ENCODE data around the gene CYBA. TPM values are rescaled to one million over a fixed set of nuclear protein-coding genes. Genes with fewer than 3 reads are reported as not detected.
"Not testable (repeated sequence)": the region's sequence is repeated elsewhere in the genome, so short reads cannot be mapped to it uniquely, and the experiment has no call there.

The CYBA gene
- total RNA-seq, 3 donors from 2014 or later (not counting 1 experiment from before 2014, with no cell fraction given): 1,001 to 1,351 (median 1,051) TPM

DNA sequence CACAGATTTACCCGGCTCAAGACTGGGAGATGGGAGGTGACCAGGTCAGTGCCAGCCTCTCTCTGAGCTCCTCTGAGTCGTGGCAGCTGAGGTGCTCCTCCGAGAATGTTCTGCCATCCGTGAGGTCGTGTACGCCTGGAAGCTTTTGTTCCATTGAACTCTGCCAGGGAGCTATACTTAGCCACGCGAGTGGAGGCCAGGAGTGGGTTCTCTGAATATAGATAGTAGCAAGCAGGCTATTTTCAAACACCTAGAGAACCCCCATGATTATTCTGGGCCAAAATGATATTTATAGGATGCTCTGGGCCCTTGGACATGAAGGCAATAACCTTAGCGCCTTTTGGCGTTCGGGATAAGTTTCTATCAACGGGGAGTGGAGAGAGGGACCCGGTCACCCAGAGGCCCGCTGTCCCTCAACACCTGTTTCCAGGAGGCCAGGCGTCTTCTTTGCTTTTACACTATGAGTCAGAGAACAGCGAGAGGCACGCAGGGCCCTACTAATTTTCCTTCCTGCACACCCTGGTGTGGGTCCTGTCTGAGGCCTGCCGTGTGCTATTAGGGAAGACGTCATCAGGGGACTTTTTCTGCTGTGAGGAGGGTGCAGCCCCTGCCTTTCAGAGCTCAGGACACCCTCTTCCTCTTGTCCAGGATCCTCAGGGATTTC lies 23.0 kb upstream of the CYBA start:
- Histone ChIP-seq H3K9me3 (ENCODE audit: control insufficient read depth, insufficient read depth, low read length) (no peaks in the 10 kb centered on the region), H3K36me3 (ENCODE audit: control insufficient read depth, insufficient read depth, low read length) (peaks cover 16% of the 10 kb centered on the region), H3K27ac (ENCODE audit: low read length) (no peak overlapping the region), H3K27me3 (ENCODE audit: control insufficient read depth, insufficient read depth, low read length) (no peaks in the 10 kb centered on the region), H3K4me1 (ENCODE audit: control insufficient read depth, insufficient read depth, low read length) (no peaks in the 10 kb centered on the region), H3K4me3 (ENCODE audit: low read length) (no peak overlapping the region)
- Mint-ChIP-seq H3K36me3 (no peaks in the 10 kb centered on the region), H3K4me3 (no peak overlapping the region), H3K27me3 (ENCODE audit: low read depth in 2 of 2) (no peaks in the 10 kb centered on the region), H3K9me3 (no peaks in the 10 kb centered on the region), H3K27ac (no peak overlapping the region), H3K4me1 (no peaks in the 10 kb centered on the region)
- no peak for ATAC-seq
- DNase-seq: no peak
- intact Hi-C loops (cut with micrococcal nuclease): no loop called here
- whole genome bisulfite sequencing (ENCODE audit: insufficient coverage): 88% methylated on average over 19 of the region's 19 CpGs
- TF ChIP-seq, protein P1, sequence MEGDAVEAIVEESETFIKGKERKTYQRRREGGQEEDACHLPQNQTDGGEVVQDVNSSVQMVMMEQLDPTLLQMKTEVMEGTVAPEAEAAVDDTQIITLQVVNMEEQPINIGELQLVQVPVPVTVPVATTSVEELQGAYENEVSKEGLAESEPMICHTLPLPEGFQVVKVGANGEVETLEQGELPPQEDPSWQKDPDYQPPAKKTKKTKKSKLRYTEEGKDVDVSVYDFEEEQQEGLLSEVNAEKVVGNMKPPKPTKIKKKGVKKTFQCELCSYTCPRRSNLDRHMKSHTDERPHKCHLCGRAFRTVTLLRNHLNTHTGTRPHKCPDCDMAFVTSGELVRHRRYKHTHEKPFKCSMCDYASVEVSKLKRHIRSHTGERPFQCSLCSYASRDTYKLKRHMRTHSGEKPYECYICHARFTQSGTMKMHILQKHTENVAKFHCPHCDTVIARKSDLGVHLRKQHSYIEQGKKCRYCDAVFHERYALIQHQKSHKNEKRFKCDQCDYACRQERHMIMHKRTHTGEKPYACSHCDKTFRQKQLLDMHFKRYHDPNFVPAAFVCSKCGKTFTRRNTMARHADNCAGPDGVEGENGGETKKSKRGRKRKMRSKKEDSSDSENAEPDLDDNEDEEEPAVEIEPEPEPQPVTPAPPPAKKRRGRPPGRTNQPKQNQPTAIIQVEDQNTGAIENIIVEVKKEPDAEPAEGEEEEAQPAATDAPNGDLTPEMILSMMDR (IDR thresholded peaks at IDR 0.05): no peak

DNA sequence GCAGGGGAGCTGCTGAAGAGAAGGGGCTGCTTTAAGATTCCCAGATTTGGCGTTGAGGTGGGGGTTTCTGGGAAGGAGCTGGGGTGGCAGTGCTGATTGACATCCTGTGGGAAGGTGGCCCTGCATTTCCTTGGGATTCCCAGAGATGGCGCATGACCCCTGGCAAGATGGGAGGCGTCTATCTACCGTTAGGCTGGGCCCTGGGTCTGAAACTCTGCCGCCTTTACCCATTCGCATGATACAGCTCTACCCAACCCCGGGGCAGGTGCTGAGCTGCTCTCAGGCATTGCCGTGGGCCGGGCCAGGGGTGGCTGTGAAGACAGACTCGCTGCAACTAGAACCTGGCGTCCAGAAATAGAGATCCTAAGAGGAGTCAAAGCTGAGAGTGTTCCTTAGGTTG lies 21.9 kb upstream of the CYBA start:
- no peaks in the 10 kb centered on the region for H3K27me3 ChIP-seq (ENCODE audit: control insufficient read depth, insufficient read depth, low read length)
- Mint-ChIP-seq H3K9me3 (no peaks in the 10 kb centered on the region), H3K27me3 (ENCODE audit: low read depth in 2 of 2) (no peaks in the 10 kb centered on the region), H3K4me3 (no peak overlapping the region), H3K27ac (no peak overlapping the region), H3K4me1 (no peaks in the 10 kb centered on the region), H3K36me3 (no peaks in the 10 kb centered on the region)
- intact Hi-C loops (cut with micrococcal nuclease): no loop called here
- no peak for ATAC-seq
- no peak overlapping the region for H3K4me3 ChIP-seq (ENCODE audit: low read length)
- no peaks in the 10 kb centered on the region for H3K4me1 ChIP-seq (ENCODE audit: control insufficient read depth, insufficient read depth, low read length)
- 89% methylated on average over 11 of the region's 11 CpGs for WGBS (ENCODE audit: insufficient coverage)
- DNase-seq: no peak
- no peak overlapping the region for H3K27ac ChIP-seq (ENCODE audit: low read length)
- H3K9me3 ChIP-seq (ENCODE audit: control insufficient read depth, insufficient read depth, low read length): no peaks in the 10 kb centered on the region
- TF ChIP-seq, protein P1 (IDR thresholded peaks at IDR 0.05): no peak
- H3K36me3 ChIP-seq (ENCODE audit: control insufficient read depth, insufficient read depth, low read length): peaks cover 6% of the 10 kb centered on the region

DNA sequence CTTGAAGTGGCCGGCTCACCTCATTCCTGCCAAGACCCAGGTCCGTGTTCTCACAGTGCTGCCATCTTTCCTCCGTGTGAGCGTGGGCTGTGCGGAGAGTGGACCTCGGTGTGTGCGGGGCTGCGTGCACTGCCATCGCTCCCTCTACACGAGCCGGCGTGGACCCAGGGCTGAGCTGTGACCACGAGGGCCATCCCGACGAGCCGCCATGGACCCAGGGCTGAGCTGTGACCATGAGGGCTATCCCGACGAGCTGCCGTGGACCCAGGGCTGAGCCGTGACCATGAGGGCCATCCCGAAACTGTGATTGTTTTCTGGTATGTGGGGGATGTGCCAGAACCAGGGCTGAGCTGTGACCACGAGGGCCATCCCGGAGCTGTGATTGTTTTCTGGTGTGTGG lies 21.0 kb upstream of the CYBA start:
- no peak overlapping the region for H3K4me3 ChIP-seq (ENCODE audit: low read length)
- H3K36me3 ChIP-seq (ENCODE audit: control insufficient read depth, insufficient read depth, low read length): no peaks in the 10 kb centered on the region
- no peak overlapping the region for H3K4me3 Mint-ChIP-seq
- TF ChIP-seq, protein P1 (IDR thresholded peaks at IDR 0.05): no peak
- intact Hi-C loops (cut with micrococcal nuclease): no loop called here
- no peaks in the 10 kb centered on the region for H3K4me1 ChIP-seq (ENCODE audit: control insufficient read depth, insufficient read depth, low read length)
- H3K27ac ChIP-seq (ENCODE audit: low read length): no peak overlapping the region
- H3K4me1 Mint-ChIP-seq: no peaks in the 10 kb centered on the region
- ATAC-seq (no peak), DNase-seq (no peak)
- WGBS (ENCODE audit: insufficient coverage): 96% methylated on average over 23 of the region's 23 CpGs
- H3K36me3 Mint-ChIP-seq: no peaks in the 10 kb centered on the region
- no peaks in the 10 kb centered on the region for H3K27me3 ChIP-seq (ENCODE audit: control insufficient read depth, insufficient read depth, low read length)
- H3K27me3 Mint-ChIP-seq (ENCODE audit: low read depth in 2 of 2): no peaks in the 10 kb centered on the region
- no peaks in the 10 kb centered on the region for H3K9me3 Mint-ChIP-seq
- H3K9me3 ChIP-seq (ENCODE audit: control insufficient read depth, insufficient read depth, low read length): no peaks in the 10 kb centered on the region
- no peak overlapping the region for H3K27ac Mint-ChIP-seq

DNA sequence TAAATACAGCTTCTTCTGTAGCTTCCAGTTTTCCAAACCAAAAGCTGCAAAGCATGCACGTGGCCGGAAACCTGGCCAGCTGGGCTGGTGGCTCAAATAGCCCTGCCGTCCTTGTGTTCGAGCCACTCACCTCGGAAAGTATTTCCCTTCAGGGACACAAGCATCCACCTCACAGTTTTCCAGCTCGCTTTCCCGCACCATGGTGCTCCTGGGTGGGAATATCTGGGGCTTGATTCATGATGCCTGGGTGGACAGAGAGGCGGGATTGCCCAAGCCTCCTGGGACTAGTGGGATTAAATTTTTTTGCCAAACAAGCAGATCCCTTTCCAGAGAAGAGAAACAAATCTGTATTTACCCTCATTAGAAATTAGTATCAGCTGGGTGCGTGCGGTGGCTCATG lies 19.1 kb upstream of the CYBA start:
- Mint-ChIP-seq H3K4me3 (no peak overlapping the region), H3K4me1 (no peaks in the 10 kb centered on the region), H3K36me3 (no peaks in the 10 kb centered on the region), H3K27me3 (ENCODE audit: low read depth in 2 of 2) (no peaks in the 10 kb centered on the region), H3K27ac (no peak overlapping the region), H3K9me3 (no peaks in the 10 kb centered on the region)
- WGBS (ENCODE audit: insufficient coverage): 95% methylated on average over 8 of the region's 10 CpGs
- intact Hi-C loops (cut with micrococcal nuclease): no loop called here
- TF ChIP-seq, protein P1 (IDR thresholded peaks at IDR 0.05): no peak
- H3K27ac ChIP-seq (ENCODE audit: low read length): no peak overlapping the region
- no peaks in the 10 kb centered on the region for H3K27me3 ChIP-seq (ENCODE audit: control insufficient read depth, insufficient read depth, low read length)
- DNase-seq (no peak), ATAC-seq (no peak)
- H3K36me3 ChIP-seq (ENCODE audit: control insufficient read depth, insufficient read depth, low read length): no peaks in the 10 kb centered on the region
- no peaks in the 10 kb centered on the region for H3K9me3 ChIP-seq (ENCODE audit: control insufficient read depth, insufficient read depth, low read length)
- H3K4me3 ChIP-seq (ENCODE audit: low read length): no peak overlapping the region
- H3K4me1 ChIP-seq (ENCODE audit: control insufficient read depth, insufficient read depth, low read length): no peaks in the 10 kb centered on the region

- H3K4me3 Mint-ChIP-seq; H3K36me3 Mint-ChIP-seq; intact Hi-C loops (cut with micrococcal nuclease); H3K9me3 Mint-ChIP-seq; ATAC-seq; H3K27me3 Mint-ChIP-seq (ENCODE audit: low read depth in 2 of 2); H3K27ac Mint-ChIP-seq; H3K27me3 ChIP-seq (ENCODE audit: control insufficient read depth, insufficient read depth, low read length); H3K4me1 Mint-ChIP-seq; H3K36me3 ChIP-seq (ENCODE audit: control insufficient read depth, insufficient read depth, low read length); H3K4me1 ChIP-seq (ENCODE audit: control insufficient read depth, insufficient read depth, low read length); H3K9me3 ChIP-seq (ENCODE audit: control insufficient read depth, insufficient read depth, low read length); H3K27ac ChIP-seq (ENCODE audit: low read length); H3K4me3 ChIP-seq (ENCODE audit: low read length); DNase-seq: not testable (repeated sequence)
- WGBS (ENCODE audit: insufficient coverage): 92% methylated on average over 2 of the region's 8 CpGs
Observed at GRCh38 chr16:88669493-88669892, 18.6 kb upstream of the CYBA start.
